ENCODE results near the gene MLIP.

DNA sequence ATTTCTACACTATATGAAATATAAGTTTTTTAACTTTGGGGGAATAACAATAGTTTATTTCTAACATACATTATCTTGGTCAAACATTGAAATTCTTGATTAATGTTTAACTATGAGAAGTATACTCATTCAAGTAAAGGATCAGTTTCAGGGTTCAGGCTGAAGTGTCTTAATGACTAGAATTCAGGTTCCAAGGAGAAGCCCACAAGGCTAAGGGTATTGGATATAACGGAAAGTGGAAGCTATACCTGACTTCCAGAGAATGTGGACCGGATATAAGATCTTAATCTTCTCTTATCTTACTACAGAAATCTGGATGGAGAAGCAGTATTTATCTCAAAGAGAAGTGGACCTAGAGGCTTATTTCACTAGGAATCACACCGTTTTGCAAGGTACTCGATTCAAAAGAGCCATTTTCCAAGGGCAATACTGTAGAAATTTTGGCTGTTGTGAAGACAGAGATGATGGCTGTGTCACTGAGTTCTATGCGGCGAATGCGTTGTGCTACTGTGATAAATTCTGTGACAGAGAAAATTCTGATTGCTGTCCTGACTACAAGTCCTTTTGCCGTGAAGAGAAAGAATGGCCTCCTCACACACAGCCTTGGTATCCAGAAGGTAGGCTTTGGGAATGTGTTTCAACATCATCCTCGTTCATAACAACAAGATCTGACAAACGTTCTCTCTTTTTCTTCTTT is 197.2 kb downstream of the MLIP start, which contains the start of gene TINAG:
- TF ChIP-seq, protein P1, sequence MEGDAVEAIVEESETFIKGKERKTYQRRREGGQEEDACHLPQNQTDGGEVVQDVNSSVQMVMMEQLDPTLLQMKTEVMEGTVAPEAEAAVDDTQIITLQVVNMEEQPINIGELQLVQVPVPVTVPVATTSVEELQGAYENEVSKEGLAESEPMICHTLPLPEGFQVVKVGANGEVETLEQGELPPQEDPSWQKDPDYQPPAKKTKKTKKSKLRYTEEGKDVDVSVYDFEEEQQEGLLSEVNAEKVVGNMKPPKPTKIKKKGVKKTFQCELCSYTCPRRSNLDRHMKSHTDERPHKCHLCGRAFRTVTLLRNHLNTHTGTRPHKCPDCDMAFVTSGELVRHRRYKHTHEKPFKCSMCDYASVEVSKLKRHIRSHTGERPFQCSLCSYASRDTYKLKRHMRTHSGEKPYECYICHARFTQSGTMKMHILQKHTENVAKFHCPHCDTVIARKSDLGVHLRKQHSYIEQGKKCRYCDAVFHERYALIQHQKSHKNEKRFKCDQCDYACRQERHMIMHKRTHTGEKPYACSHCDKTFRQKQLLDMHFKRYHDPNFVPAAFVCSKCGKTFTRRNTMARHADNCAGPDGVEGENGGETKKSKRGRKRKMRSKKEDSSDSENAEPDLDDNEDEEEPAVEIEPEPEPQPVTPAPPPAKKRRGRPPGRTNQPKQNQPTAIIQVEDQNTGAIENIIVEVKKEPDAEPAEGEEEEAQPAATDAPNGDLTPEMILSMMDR (IDR thresholded peaks at IDR 0.05): no peak
- TF ChIP-seq POLR2A (IDR thresholded peaks at IDR 0.05): no peak
